22Rv1 (cell line): Measurements from ENCODE around the gene ELF2.

Experiments used
- ZFX ChIP-seq: fragments of 450-650 bp; IDR thresholded peaks from 2 replicates; pipeline ENCODE4 v1.6.1; 2017; ENCODE audit warnings: antibody characterized with exemption, borderline replicate concordance
- TF ChIP-seq, protein P1 (sequence below): fragments of 450-650 bp; IDR thresholded peaks from 2 replicates; pipeline ENCODE4 v1.5.1; 2017; ENCODE audit warnings: mild to moderate bottlenecking

DNA sequence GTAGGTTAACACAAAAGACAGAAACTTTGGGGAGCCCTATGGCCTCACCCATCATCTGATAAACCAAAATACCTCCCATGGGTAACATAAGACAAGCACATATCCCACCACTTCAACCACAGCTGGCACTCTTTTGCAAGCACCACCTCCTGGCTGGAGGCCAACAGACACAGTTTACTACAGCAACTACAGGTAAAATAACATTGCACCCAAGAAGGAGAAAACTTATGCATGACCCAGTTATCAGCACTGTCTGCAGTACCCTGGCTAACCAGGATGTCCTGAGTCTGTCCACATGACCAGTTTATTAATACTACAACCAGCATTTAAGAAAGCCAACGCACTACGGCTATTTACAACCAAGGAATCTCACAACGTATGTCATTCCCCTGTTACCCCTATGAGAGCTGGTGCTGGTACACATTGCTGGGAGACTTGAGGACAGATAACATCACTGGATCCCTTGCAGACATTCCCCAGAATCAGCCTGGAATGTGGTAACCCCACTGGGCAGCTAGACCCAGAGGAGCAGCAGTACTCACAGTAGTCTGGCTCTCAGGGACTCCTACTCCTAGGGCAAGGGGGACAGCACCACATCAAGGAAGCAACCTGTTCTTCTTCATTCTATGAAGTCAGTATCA, 32.0 kb downstream of the ELF2 start:
- TF ChIP-seq, protein P1, sequence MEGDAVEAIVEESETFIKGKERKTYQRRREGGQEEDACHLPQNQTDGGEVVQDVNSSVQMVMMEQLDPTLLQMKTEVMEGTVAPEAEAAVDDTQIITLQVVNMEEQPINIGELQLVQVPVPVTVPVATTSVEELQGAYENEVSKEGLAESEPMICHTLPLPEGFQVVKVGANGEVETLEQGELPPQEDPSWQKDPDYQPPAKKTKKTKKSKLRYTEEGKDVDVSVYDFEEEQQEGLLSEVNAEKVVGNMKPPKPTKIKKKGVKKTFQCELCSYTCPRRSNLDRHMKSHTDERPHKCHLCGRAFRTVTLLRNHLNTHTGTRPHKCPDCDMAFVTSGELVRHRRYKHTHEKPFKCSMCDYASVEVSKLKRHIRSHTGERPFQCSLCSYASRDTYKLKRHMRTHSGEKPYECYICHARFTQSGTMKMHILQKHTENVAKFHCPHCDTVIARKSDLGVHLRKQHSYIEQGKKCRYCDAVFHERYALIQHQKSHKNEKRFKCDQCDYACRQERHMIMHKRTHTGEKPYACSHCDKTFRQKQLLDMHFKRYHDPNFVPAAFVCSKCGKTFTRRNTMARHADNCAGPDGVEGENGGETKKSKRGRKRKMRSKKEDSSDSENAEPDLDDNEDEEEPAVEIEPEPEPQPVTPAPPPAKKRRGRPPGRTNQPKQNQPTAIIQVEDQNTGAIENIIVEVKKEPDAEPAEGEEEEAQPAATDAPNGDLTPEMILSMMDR: no peak
- TF ChIP-seq ZFX: no peak
